ENCODE measurements around the gene ECT2L.

ECT2L gene

DNA sequence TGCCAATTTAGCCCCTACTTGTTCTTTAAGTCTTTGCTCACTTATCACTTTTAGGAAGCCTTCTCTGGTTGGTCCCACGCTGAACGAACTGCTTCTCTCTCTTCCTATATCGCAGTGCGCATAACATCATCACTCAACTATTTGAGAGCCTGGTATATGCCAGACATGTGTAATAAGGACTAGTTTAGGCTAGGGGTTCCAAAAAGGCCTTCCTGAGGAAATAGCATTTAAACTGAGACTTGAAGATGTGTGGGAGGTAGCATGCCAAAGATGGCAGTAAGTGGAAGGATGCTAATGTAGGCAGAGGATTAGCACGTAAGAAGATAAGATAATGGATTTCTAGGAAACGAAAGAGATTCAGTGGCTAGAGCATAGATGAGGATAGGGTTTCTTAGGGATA is 17.6 kb upstream of the ECT2L start:
- Histone ChIP-seq H3K4me3 (replicated peaks; ENCODE audit: insufficient read depth, low read length) (no peak overlapping the region), H3K27me3 (ENCODE audit: insufficient read depth, poor library complexity, severe bottlenecking) (no peaks in the 10 kb centered on the region), H3K27ac (replicated peaks) (no peak overlapping the region)
- TF ChIP-seq, protein P1, sequence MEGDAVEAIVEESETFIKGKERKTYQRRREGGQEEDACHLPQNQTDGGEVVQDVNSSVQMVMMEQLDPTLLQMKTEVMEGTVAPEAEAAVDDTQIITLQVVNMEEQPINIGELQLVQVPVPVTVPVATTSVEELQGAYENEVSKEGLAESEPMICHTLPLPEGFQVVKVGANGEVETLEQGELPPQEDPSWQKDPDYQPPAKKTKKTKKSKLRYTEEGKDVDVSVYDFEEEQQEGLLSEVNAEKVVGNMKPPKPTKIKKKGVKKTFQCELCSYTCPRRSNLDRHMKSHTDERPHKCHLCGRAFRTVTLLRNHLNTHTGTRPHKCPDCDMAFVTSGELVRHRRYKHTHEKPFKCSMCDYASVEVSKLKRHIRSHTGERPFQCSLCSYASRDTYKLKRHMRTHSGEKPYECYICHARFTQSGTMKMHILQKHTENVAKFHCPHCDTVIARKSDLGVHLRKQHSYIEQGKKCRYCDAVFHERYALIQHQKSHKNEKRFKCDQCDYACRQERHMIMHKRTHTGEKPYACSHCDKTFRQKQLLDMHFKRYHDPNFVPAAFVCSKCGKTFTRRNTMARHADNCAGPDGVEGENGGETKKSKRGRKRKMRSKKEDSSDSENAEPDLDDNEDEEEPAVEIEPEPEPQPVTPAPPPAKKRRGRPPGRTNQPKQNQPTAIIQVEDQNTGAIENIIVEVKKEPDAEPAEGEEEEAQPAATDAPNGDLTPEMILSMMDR (IDR thresholded peaks at IDR 0.05; ENCODE audit: insufficient read depth, low read length): no peak
- TF ChIP-seq GABPA (IDR thresholded peaks at IDR 0.05; ENCODE audit: low read depth) (no peak), SPI1 (IDR thresholded peaks at IDR 0.05; ENCODE audit: borderline replicate concordance, low read depth) (no peak), POLR2AphosphoS5 (IDR thresholded peaks at IDR 0.05; ENCODE audit: low read depth) (no peak)
- TF ChIP-seq, protein P2, sequence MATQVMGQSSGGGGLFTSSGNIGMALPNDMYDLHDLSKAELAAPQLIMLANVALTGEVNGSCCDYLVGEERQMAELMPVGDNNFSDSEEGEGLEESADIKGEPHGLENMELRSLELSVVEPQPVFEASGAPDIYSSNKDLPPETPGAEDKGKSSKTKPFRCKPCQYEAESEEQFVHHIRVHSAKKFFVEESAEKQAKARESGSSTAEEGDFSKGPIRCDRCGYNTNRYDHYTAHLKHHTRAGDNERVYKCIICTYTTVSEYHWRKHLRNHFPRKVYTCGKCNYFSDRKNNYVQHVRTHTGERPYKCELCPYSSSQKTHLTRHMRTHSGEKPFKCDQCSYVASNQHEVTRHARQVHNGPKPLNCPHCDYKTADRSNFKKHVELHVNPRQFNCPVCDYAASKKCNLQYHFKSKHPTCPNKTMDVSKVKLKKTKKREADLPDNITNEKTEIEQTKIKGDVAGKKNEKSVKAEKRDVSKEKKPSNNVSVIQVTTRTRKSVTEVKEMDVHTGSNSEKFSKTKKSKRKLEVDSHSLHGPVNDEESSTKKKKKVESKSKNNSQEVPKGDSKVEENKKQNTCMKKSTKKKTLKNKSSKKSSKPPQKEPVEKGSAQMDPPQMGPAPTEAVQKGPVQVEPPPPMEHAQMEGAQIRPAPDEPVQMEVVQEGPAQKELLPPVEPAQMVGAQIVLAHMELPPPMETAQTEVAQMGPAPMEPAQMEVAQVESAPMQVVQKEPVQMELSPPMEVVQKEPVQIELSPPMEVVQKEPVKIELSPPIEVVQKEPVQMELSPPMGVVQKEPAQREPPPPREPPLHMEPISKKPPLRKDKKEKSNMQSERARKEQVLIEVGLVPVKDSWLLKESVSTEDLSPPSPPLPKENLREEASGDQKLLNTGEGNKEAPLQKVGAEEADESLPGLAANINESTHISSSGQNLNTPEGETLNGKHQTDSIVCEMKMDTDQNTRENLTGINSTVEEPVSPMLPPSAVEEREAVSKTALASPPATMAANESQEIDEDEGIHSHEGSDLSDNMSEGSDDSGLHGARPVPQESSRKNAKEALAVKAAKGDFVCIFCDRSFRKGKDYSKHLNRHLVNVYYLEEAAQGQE (IDR thresholded peaks at IDR 0.05; ENCODE audit: insufficient replicate concordance, low read depth): no peak
- DNase-seq (ENCODE audit: low read depth in 1 of 2, low spot score in 1 of 2): no peak

DNA sequence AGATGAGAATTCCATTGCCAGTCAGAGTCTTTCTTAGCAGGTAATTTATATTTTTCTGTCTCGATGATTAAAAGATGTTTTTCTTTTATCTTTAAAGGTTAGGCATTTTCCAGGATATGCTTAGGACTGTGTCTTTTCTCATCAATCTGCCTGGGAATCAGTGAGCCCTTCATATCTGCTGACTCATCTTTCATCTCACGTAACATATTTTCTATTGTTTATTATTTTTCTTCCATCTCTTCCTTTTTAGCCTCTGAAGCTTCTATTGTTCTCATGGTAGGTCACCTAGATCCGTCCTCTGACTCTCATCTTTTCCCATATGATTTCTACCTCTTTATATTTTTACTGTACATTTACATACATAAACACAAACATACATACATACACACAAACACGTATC is 13.6 kb upstream of the ECT2L start:
- Histone ChIP-seq H3K27me3 (ENCODE audit: insufficient read depth, poor library complexity, severe bottlenecking) (no peaks in the 10 kb centered on the region), H3K4me3 (replicated peaks; ENCODE audit: insufficient read depth, low read length) (no peak overlapping the region), H3K27ac (replicated peaks) (no peak overlapping the region)
- DNase-seq (ENCODE audit: low read depth in 1 of 2, low spot score in 1 of 2): no peak
- TF ChIP-seq SPI1 (IDR thresholded peaks at IDR 0.05; ENCODE audit: borderline replicate concordance, low read depth): no peak
- no peak for TF ChIP-seq POLR2AphosphoS5 (IDR thresholded peaks at IDR 0.05; ENCODE audit: low read depth)
- TF ChIP-seq, protein P1 (IDR thresholded peaks at IDR 0.05; ENCODE audit: insufficient read depth, low read length): no peak
- TF ChIP-seq, protein P2 (IDR thresholded peaks at IDR 0.05; ENCODE audit: insufficient replicate concordance, low read depth): no peak
- TF ChIP-seq GABPA (IDR thresholded peaks at IDR 0.05; ENCODE audit: low read depth): no peak

DNA sequence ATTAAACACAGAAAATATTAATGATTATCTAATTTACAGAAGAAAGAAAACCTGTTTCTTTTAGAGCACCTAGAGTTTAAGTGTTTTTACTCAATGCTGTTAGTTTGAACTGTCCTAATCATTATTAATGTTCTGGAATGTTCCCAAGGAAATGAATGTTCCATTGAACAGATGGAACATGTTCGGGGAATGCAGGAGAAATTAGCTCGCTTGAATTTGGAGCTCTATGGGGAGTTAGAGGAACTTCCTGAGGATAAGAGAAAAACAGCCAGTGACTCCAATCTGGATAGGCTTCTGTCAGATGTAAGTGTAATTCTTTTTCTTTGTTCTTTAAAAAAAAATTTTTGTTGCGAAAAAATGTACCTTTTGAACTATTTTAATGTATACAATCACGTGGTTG is 10.8 kb upstream of the ECT2L start:
- H3K27ac ChIP-seq (replicated peaks): no peak overlapping the region
- TF ChIP-seq SPI1 (IDR thresholded peaks at IDR 0.05; ENCODE audit: borderline replicate concordance, low read depth) (no peak), GABPA (IDR thresholded peaks at IDR 0.05; ENCODE audit: low read depth) (no peak), POLR2AphosphoS5 (IDR thresholded peaks at IDR 0.05; ENCODE audit: low read depth) (no peak)
- TF ChIP-seq, protein P1 (IDR thresholded peaks at IDR 0.05; ENCODE audit: insufficient read depth, low read length): no peak
- TF ChIP-seq, protein P2 (IDR thresholded peaks at IDR 0.05; ENCODE audit: insufficient replicate concordance, low read depth): no peak
- DNase-seq (ENCODE audit: low read depth in 1 of 2, low spot score in 1 of 2): no peak
- H3K4me3 ChIP-seq (replicated peaks; ENCODE audit: insufficient read depth, low read length): no peak overlapping the region
- H3K27me3 ChIP-seq (ENCODE audit: insufficient read depth, poor library complexity, severe bottlenecking): no peaks in the 10 kb centered on the region

All from HL-60 (cell line).